HL-60 (cell line): Measurements from ENCODE around the gene APH1B.

Experiments used
- DNase-seq, 2 experiments: peaks; one replicate each; pipeline ENCODE4 v3.0.0-alpha.2; 2010 to 2020; ENCODE audit warnings: low read depth in 1 of 2, low spot score in 1 of 2
- H3K27ac ChIP-seq: fragments of 250-450 bp; sonication (Bioruptor Pico); replicated peaks from 2 replicates; pipeline ENCODE4 v1.5.1; 2020; ENCODE audit warnings: mild to moderate bottlenecking, moderate library complexity
- H3K27me3 ChIP-seq: fragments of 250-450 bp; sonication (Bioruptor Pico); 2 replicates; pipeline ENCODE4 v1.5.1; 2021; ENCODE audit warnings: mild to moderate bottlenecking, moderate library complexity; ENCODE audit not compliant: insufficient read depth, poor library complexity, severe bottlenecking
- H3K4me3 ChIP-seq: replicated peaks from 2 replicates; pipeline ENCODE4 v1.5.1; 2011; ENCODE audit warnings: mild to moderate bottlenecking, control low read depth, low read length; ENCODE audit not compliant: insufficient read depth
- GABPA ChIP-seq: IDR thresholded peaks from 2 replicates; pipeline ENCODE4 v1.6.1; 2012; ENCODE audit warnings: low read depth
- POLR2AphosphoS5 ChIP-seq: IDR thresholded peaks from 2 replicates; pipeline ENCODE4 v1.6.1; 2012; ENCODE audit warnings: low read depth
- SPI1 ChIP-seq: IDR thresholded peaks from 2 replicates; pipeline ENCODE4 v1.6.1; 2012; ENCODE audit warnings: low read depth, mild to moderate bottlenecking, borderline replicate concordance
- TF ChIP-seq, protein P1 (sequence below): IDR thresholded peaks from 2 replicates; pipeline ENCODE4 v1.6.1; 2012; ENCODE audit warnings: low read depth; ENCODE audit not compliant: insufficient replicate concordance
- TF ChIP-seq, protein P2 (sequence below): IDR thresholded peaks from one replicate; pipeline ENCODE4 v1.5.1; 2011; ENCODE audit warnings: low read length, control low read depth, inconsistent platforms; ENCODE audit not compliant: insufficient read depth

The APH1B gene

DNA sequence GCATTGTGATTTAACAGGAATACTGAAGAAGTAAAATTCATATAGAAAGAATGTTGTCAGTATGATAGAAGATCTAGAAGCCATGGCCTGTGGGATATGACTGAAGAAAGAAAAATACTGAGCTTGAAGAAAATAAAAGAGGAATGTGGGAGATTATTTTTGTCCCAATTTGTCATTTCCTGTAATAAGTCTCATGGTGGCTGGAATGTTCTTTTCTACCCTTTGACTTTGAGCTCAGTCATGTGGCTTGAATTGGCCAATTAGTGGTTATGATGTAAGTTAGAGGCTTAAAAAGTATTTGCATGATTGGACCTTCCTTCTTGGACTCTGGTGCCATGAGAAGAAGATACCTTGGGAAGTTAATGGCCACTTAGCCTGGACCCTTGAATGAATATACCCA lies 14.1 kb downstream of the APH1B start:
- Histone ChIP-seq H3K4me3 (no peak overlapping the region), H3K27ac (no peak overlapping the region), H3K27me3 (no peaks in the 10 kb centered on the region)
- TF ChIP-seq, protein P1, sequence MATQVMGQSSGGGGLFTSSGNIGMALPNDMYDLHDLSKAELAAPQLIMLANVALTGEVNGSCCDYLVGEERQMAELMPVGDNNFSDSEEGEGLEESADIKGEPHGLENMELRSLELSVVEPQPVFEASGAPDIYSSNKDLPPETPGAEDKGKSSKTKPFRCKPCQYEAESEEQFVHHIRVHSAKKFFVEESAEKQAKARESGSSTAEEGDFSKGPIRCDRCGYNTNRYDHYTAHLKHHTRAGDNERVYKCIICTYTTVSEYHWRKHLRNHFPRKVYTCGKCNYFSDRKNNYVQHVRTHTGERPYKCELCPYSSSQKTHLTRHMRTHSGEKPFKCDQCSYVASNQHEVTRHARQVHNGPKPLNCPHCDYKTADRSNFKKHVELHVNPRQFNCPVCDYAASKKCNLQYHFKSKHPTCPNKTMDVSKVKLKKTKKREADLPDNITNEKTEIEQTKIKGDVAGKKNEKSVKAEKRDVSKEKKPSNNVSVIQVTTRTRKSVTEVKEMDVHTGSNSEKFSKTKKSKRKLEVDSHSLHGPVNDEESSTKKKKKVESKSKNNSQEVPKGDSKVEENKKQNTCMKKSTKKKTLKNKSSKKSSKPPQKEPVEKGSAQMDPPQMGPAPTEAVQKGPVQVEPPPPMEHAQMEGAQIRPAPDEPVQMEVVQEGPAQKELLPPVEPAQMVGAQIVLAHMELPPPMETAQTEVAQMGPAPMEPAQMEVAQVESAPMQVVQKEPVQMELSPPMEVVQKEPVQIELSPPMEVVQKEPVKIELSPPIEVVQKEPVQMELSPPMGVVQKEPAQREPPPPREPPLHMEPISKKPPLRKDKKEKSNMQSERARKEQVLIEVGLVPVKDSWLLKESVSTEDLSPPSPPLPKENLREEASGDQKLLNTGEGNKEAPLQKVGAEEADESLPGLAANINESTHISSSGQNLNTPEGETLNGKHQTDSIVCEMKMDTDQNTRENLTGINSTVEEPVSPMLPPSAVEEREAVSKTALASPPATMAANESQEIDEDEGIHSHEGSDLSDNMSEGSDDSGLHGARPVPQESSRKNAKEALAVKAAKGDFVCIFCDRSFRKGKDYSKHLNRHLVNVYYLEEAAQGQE: no peak
- TF ChIP-seq GABPA (no peak), SPI1 (no peak), POLR2AphosphoS5 (no peak)
- TF ChIP-seq, protein P2, sequence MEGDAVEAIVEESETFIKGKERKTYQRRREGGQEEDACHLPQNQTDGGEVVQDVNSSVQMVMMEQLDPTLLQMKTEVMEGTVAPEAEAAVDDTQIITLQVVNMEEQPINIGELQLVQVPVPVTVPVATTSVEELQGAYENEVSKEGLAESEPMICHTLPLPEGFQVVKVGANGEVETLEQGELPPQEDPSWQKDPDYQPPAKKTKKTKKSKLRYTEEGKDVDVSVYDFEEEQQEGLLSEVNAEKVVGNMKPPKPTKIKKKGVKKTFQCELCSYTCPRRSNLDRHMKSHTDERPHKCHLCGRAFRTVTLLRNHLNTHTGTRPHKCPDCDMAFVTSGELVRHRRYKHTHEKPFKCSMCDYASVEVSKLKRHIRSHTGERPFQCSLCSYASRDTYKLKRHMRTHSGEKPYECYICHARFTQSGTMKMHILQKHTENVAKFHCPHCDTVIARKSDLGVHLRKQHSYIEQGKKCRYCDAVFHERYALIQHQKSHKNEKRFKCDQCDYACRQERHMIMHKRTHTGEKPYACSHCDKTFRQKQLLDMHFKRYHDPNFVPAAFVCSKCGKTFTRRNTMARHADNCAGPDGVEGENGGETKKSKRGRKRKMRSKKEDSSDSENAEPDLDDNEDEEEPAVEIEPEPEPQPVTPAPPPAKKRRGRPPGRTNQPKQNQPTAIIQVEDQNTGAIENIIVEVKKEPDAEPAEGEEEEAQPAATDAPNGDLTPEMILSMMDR: no peak
- no peak for DNase-seq

DNA sequence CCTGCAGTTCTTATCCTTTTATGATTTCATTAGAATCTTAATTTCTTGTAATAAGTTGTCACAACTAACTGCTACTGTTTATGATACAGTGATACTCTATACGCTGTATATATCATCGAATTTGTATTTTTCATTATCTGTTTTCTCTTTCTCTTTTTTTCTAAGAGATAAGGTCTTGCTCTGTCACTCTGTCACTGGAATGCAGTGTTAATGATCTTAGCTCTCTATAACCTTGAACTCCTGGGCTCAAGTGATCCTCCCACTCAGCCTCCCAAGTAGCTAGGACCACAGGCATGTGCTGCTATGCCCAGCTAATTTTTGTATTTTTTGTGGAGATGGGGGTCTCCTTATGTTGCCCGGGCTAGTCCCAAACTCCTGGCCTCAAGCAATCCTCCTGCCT lies 14.8 kb downstream of the APH1B start:
- TF ChIP-seq POLR2AphosphoS5 (no peak), SPI1 (no peak)
- DNase-seq: no peak
- Histone ChIP-seq H3K27me3 (no peaks in the 10 kb centered on the region), H3K27ac (no peak overlapping the region), H3K4me3 (no peak overlapping the region)

DNA sequence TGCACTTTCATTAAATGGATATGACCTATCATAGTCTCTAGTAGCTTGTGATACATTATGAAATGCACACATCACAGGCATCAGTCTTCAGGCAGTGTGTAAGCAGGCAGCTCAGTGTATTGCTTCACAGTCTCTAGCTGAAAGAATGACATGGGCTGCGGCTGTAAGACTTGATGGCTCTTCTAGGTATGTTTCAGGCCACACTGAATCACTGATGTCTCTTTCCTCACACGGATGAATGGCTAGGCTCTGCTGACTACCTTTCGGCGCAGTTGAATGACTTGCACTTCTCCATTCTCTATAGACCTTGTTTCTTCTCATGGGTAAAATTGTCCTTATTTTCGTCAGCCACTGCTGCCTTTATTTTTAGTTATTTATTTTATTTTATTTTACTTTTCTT lies 15.4 kb downstream of the APH1B start:
- Histone ChIP-seq H3K4me3 (no peak overlapping the region), H3K27me3 (no peaks in the 10 kb centered on the region), H3K27ac (no peak overlapping the region)
- no peak for DNase-seq
- TF ChIP-seq, protein P1: no peak
- TF ChIP-seq POLR2AphosphoS5: no peak
- TF ChIP-seq, protein P2: no peak

DNA sequence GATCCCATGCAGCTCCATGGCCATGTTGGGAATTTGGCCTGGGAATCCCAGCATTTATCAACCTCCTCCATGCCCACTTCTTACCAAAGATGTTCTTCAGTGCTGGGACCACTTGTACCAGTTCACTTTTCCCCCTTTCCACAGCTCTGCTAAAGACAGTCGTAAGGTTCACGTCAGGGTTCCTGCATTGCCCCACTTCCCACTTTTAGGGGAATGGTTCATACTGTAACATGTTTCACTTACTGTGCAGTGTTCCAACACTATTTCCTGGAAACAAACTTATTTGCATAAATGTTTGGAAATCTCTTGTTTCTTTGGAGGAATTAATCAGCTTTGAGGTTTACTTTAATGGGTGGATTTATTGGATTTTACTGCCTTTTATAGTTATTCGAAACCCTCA lies 17.0 kb downstream of the APH1B start:
- Histone ChIP-seq H3K4me3 (no peak overlapping the region), H3K27me3 (no peaks in the 10 kb centered on the region), H3K27ac (no peak overlapping the region)
- TF ChIP-seq POLR2AphosphoS5: no peak
- TF ChIP-seq GABPA: no peak
- no peak; the same call in 1 of the 2 replicates for TF ChIP-seq SPI1
- TF ChIP-seq, protein P2: no peak
- TF ChIP-seq, protein P1: no peak
- DNase-seq: no peak
